Right lobe of liver (tissue), 4 donors: Measurements from ENCODE around the gene ZBTB47.

Source experiments
- CTCF ChIP-seq, 4 donors: fragments of 200-600 bp in 3 of 4; fragments of 450-650 bp in 1 of 4; IDR thresholded peaks; one replicate each; pipeline versions ENCODE4 v1.5.1 to v1.8.0; 2016 to 2022; ENCODE audit warnings: antibody characterized with exemption in 4 of 4, mild to moderate bottlenecking in 2 of 4
- POLR2A ChIP-seq: fragments of 450-650 bp; IDR thresholded peaks from one replicate; pipeline ENCODE4 v1.6.1; 2017; ENCODE audit warnings: antibody characterized with exemption, mild to moderate bottlenecking
- donor health status: DM: no; HTN: no; CAD: no.
- donor health status: DM: no; HTN: no; CAD: no.
- donor health status: DM: no; HTN: yes; CAD: no.

- no peak for TF ChIP-seq CTCF (IDR thresholded peaks at IDR 0.05)
- TF ChIP-seq POLR2A = no peak
Measured at GRCh38 chr3:42652251-42652610, 1.3 kb upstream of the ZBTB47 start.
